ENCODE results near the gene MAP4. TPM values are rescaled to one million over a fixed set of nuclear protein-coding genes. Genes with fewer than 3 reads are reported as not detected.

Gene MAP4
- total RNA-seq, 1 donor, result 158 TPM

GRCh38 chr3:47978386-47978785, 37.8 kb downstream of the MAP4 start:
- Histone ChIP-seq H3K36me3 (ENCODE audit: insufficient read depth, low read length) (peaks cover 7% of the 10 kb centered on the region), H3K27ac (ENCODE audit: low read depth, low read length) (no peak overlapping the region), H2AFZ (ENCODE audit: low read length) (no peak overlapping the region), H3K27me3 (ENCODE audit: insufficient read depth, low read length) (no peaks in the 10 kb centered on the region), H3K79me2 (ENCODE audit: insufficient read depth, low read length) (peaks cover 78% of the 10 kb centered on the region), H3K4me2 (ENCODE audit: insufficient read depth, low read length) (no peak overlapping the region), H3K4me1 (ENCODE audit: insufficient read depth, low read length) (peaks cover 12% of the 10 kb centered on the region), H3K4me3 (ENCODE audit: insufficient read depth, low read length) (no peak overlapping the region), H4K20me1 (ENCODE audit: insufficient read depth, low read length) (peaks cover 59% of the 10 kb centered on the region), H3K9me3 (ENCODE audit: low read depth, low read length) (no peaks in the 10 kb centered on the region)
- no peak for TF ChIP-seq CTCF (IDR thresholded peaks at IDR 0.05; ENCODE audit: extremely low read depth, low read depth, low read length)
- no peak for DNase-seq (ENCODE audit: insufficient read length, low spot score, missing footprints)

GRCh38 chr3:47976135-47976732, 40.0 kb downstream of the MAP4 start:
- Histone ChIP-seq H3K4me2 (ENCODE audit: insufficient read depth, low read length) (no peak overlapping the region), H3K27ac (ENCODE audit: low read depth, low read length) (no peak overlapping the region), H4K20me1 (ENCODE audit: insufficient read depth, low read length) (peaks cover 66% of the 10 kb centered on the region), H3K9me3 (ENCODE audit: low read depth, low read length) (no peaks in the 10 kb centered on the region), H3K4me3 (ENCODE audit: insufficient read depth, low read length) (no peak overlapping the region), H2AFZ (ENCODE audit: low read length) (no peak overlapping the region), H3K36me3 (ENCODE audit: insufficient read depth, low read length) (peaks cover 9% of the 10 kb centered on the region), H3K27me3 (ENCODE audit: insufficient read depth, low read length) (no peaks in the 10 kb centered on the region), H3K79me2 (ENCODE audit: insufficient read depth, low read length) (peaks cover 72% of the 10 kb centered on the region), H3K4me1 (ENCODE audit: insufficient read depth, low read length) (peaks cover 12% of the 10 kb centered on the region)
- DNase-seq (ENCODE audit: insufficient read length, low spot score, missing footprints), result no peak
- no peak for TF ChIP-seq CTCF (IDR thresholded peaks at IDR 0.05; ENCODE audit: extremely low read depth, low read depth, low read length)

- DNase-seq (ENCODE audit: insufficient read length, low spot score, missing footprints), result no peak
- no peak overlapping the region for H3K4me3 ChIP-seq (ENCODE audit: insufficient read depth, low read length)
- no peaks in the 10 kb centered on the region for H3K27me3 ChIP-seq (ENCODE audit: insufficient read depth, low read length)
- H2AFZ ChIP-seq (ENCODE audit: low read length), result no peak overlapping the region
- H3K4me1 ChIP-seq (ENCODE audit: insufficient read depth, low read length), result peaks cover 12% of the 10 kb centered on the region
- no peak overlapping the region for H3K27ac ChIP-seq (ENCODE audit: low read depth, low read length)
- H3K36me3 ChIP-seq (ENCODE audit: insufficient read depth, low read length), result peaks cover 16% of the 10 kb centered on the region
- peaks cover 69% of the 10 kb centered on the region for H3K79me2 ChIP-seq (ENCODE audit: insufficient read depth, low read length)
- TF ChIP-seq CTCF (IDR thresholded peaks at IDR 0.05; ENCODE audit: extremely low read depth, low read depth, low read length), result no peak
- no peaks in the 10 kb centered on the region for H3K9me3 ChIP-seq (ENCODE audit: low read depth, low read length)
- no peak overlapping the region for H3K4me2 ChIP-seq (ENCODE audit: insufficient read depth, low read length)
- H4K20me1 ChIP-seq (ENCODE audit: insufficient read depth, low read length), result peaks cover 63% of the 10 kb centered on the region
These were observed 41.2 kb downstream of the MAP4 start for GRCh38 chr3:47974974-47975470.

GRCh38 chr3:47971081-47971480, 45.1 kb downstream of the MAP4 start:
- Histone ChIP-seq H3K4me2 (ENCODE audit: insufficient read depth, low read length) (no peak overlapping the region), H3K79me2 (ENCODE audit: insufficient read depth, low read length) (peaks cover 65% of the 10 kb centered on the region), H3K9me3 (ENCODE audit: low read depth, low read length) (no peaks in the 10 kb centered on the region), H3K4me1 (ENCODE audit: insufficient read depth, low read length) (peaks cover 5% of the 10 kb centered on the region), H3K27ac (ENCODE audit: low read depth, low read length) (no peak overlapping the region), H3K36me3 (ENCODE audit: insufficient read depth, low read length) (peaks cover 9% of the 10 kb centered on the region), H3K27me3 (ENCODE audit: insufficient read depth, low read length) (no peaks in the 10 kb centered on the region), H4K20me1 (ENCODE audit: insufficient read depth, low read length) (peaks cover 35% of the 10 kb centered on the region), H2AFZ (ENCODE audit: low read length) (no peak overlapping the region), H3K4me3 (ENCODE audit: insufficient read depth, low read length) (no peak overlapping the region)
- no peak for TF ChIP-seq CTCF (IDR thresholded peaks at IDR 0.05; ENCODE audit: extremely low read depth, low read depth, low read length)
- DNase-seq (ENCODE audit: insufficient read length, low spot score, missing footprints), result no peak
